Measurements from ENCODE around the gene CA5B.
A peak's percentile ranks its signal among the peaks of the same experiment; 100 is the strongest.

The CA5B gene

DNA sequence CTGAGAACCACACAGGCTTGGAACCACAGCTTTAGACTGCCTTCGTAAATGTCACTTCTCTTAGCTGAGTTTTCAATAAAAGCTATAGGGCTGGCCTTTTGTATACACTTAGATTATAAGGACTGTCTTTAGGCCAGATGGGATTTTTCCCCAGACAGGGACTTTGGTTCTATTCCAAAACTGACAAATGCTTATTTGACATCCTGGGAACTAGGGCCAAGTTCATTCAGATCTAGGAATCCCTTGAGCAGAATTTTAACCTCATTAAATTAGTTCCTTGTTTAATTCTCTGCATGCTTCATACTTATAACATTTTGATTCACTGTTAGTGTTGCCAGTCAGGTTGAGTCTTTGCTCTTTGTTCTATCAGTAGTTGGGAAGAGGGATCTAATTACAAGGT, 75.3 kb downstream of the CA5B start:
- no peak for DNase-seq (ENCODE audit: low read depth, low spot score)
- POLR2A ChIA-PET = no interaction called here
- CTCF ChIA-PET = no interaction called here
- TF ChIP-seq, protein P1, sequence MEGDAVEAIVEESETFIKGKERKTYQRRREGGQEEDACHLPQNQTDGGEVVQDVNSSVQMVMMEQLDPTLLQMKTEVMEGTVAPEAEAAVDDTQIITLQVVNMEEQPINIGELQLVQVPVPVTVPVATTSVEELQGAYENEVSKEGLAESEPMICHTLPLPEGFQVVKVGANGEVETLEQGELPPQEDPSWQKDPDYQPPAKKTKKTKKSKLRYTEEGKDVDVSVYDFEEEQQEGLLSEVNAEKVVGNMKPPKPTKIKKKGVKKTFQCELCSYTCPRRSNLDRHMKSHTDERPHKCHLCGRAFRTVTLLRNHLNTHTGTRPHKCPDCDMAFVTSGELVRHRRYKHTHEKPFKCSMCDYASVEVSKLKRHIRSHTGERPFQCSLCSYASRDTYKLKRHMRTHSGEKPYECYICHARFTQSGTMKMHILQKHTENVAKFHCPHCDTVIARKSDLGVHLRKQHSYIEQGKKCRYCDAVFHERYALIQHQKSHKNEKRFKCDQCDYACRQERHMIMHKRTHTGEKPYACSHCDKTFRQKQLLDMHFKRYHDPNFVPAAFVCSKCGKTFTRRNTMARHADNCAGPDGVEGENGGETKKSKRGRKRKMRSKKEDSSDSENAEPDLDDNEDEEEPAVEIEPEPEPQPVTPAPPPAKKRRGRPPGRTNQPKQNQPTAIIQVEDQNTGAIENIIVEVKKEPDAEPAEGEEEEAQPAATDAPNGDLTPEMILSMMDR (IDR thresholded peaks at IDR 0.05; ENCODE audit: insufficient read depth, low read length, missing control alignments) = no peak
- no peak overlapping the region for H3K4me3 ChIP-seq (ENCODE audit: low read depth, low read length)

DNA sequence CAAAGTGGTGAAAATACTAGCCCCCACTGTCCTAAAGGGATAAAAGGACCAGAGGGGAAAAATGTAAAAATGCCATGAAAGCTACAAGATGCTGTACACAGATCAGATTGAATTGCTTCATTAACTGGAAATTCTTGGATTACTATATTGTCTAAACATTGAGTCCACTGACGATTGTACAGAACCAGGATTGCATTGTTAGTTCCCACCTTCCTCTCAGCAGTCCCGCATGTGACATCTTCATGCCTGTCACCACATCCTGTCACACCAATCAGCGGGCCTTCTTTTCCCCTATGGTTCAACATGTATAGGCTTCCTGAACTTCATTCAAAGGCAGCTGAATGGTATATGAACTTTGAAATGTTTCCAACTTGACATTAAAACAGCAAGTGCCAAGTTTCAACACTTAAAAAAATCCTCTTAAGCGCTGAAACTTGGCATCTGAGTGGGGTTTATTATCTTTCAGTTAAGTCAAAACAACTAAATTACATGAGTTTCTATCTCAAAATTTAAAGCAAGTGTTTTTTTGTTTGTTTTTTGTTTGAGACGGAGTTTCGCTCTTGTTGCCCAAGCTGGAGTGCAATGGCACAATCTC, 76.8 kb downstream of the CA5B start:
- no peak for DNase-seq (ENCODE audit: low read depth, low spot score)
- ChIA-PET CTCF (interaction anchor here (0.7 kb wide), 1 partner anchor 613 kb away, joined by 3 read pairs; no protein-coding TSS in a partner anchor), POLR2A (no interaction called here)
- TF ChIP-seq, protein P1 (IDR thresholded peaks at IDR 0.05; ENCODE audit: insufficient read depth, low read length, missing control alignments) = no peak
- H3K4me3 ChIP-seq (ENCODE audit: low read depth, low read length) = no peak overlapping the region

DNA sequence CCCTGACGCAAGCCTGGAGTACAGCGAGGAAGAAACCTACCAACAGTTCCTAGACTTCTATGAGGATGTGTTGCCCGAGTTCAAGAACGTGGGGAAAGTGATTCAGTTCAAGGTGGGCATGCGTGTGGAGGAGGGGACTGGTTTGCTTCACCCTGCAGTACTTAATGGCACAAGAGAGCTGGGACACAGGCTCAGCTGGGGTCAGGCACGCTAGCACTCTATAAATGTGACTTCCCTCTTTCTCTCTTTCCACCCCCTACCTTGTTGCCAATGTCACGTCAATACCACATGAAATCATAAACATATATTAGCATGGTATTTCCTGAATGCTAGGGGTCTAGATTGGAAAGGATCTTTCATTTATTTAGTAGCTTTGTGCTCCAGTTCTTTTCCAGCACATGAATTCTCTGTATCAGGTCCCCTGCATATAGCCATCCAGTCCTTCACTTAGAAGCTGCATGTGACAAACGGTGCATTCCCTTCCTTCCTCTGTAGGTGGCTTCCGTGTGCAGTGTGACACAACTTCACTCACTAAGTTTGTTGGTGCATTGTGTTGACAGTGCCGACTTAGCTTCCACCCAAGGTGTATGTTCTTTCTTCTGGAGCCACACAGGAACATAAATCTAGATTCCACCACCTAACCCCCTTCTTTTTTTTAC, 77.8 kb downstream of the CA5B start:
- TF ChIP-seq, protein P1 (IDR thresholded peaks at IDR 0.05; ENCODE audit: insufficient read depth, low read length, missing control alignments) = peak; percentile 27
- H3K4me3 ChIP-seq (ENCODE audit: low read depth, low read length) = no peak overlapping the region
- POLR2A ChIA-PET = no interaction called here
- CTCF ChIA-PET = interaction anchor here (1.4 to 1.6 kb wide), 2 partner anchors 12 to 33 kb away, joined by 3 to 5 read pairs; no protein-coding TSS in a partner anchor
- no peak for DNase-seq (ENCODE audit: low read depth, low spot score)

DNA sequence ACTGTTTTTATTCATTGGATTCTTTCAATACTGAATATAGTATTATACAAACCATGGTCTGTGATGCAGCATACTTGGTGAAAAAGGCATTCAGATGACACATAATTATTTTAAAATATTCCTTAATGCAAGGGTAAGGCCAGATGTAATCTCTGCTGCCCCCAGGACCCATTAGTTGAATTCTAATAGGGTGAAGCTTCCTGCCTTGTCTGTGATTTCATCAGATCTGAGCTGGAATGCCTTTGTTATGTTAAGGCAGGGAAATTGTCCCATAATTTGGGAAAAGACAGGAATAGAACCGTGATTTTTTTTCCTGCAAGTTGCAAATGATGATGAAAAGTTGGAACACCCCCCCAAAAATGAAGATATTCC, 78.4 kb downstream of the CA5B start:
- POLR2A ChIA-PET = no interaction called here
- no peak for DNase-seq (ENCODE audit: low read depth, low spot score)
- TF ChIP-seq, protein P1 (IDR thresholded peaks at IDR 0.05; ENCODE audit: insufficient read depth, low read length, missing control alignments) = no peak

DNA sequence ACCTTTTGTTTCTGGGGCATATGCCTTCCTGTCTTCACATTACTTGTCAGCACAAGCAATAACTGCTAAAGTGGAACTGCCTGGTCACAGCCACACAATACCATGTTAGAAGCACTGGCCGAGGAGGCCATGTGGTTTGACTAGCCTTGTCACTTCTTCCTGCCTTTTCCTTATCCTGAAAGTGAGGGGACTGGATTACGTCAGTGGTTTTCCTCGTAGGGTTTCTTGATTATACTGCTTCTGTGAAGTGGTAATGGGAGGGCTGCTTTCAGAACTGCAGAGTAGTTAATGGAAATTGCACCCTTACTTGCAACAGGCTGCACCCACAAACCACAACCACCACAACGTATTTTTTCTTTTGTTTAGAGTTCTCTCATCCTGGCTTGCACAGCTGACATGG, 78.8 kb downstream of the CA5B start:
- POLR2A ChIA-PET = no interaction called here
- CTCF ChIA-PET = interaction anchor here (1.4 to 1.6 kb wide), 2 partner anchors 13 to 32 kb away, joined by 3 to 5 read pairs; no protein-coding TSS in a partner anchor
- TF ChIP-seq, protein P1 (IDR thresholded peaks at IDR 0.05; ENCODE audit: insufficient read depth, low read length, missing control alignments) = no peak
- DNase-seq (ENCODE audit: low read depth, low spot score) = no peak
- H3K4me3 ChIP-seq (ENCODE audit: low read depth, low read length) = no peak overlapping the region

More for the DNA sequence above, 78.4 kb downstream of the CA5B start:
- CTCF ChIA-PET = interaction anchor here (1.4 to 1.6 kb wide), 2 partner anchors 13 to 32 kb away, joined by 3 to 5 read pairs; no protein-coding TSS in a partner anchor
- no peak overlapping the region for H3K4me3 ChIP-seq (ENCODE audit: low read depth, low read length)

Measured in AG04449 (cell line).